GM11168 (cell line): ENCODE data around the gene CYSRT1.

Source experiments
- in situ Hi-C: fragments of 300-500 bp; cut with MboI; formaldehyde crosslinking; loops from one replicate; pipeline ENCODE4 v1.12.0; 2022; ENCODE audit warnings: low sequenced_read_pairs; ENCODE audit not compliant: unreplicated experiment

CYSRT1 gene, protein sequence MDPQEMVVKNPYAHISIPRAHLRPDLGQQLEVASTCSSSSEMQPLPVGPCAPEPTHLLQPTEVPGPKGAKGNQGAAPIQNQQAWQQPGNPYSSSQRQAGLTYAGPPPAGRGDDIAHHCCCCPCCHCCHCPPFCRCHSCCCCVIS

DNA sequence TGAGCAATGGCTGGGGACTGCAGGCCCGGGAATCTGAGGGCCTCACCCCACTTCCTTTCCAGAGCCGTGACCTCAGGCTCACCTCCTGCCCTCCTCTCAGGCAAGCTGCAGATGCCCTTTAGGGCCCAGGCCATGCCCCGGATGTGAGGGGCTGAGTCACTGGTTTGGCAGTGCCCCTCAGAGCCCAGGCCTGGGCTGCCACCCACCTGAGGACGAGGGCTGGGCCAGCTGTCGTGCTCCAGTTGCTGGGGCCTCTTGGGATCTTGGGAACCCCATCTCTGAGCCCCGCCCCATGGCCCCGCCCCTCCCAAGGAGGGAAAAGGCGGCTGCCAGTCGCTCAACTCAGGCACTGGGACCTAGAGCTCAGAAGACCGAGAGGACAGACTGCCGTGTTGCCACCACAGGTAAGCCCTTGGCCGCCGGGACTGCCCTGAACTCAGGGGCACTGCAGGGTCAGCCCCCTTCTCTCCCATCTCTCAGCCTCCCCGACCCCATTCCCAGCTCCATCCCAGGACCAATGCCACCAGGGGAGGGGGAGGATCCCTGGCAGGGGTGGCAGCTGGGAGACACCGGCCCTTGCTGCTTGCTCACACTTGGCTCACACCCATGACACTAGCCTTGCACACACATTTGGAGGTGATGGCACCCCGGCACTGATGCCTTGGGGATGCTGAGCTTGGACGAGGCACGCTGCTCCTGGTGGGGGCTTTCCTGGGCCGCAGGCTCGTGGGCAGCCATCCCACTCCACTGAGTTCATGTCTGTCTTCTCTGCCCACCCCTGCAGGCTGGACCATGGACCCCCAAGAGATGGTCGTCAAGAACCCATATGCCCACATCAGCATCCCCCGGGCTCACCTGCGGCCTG is at the start of gene CYSRT1:
Gene CYSRT1 (plus strand): TSS at position 345 of the 865 bp plus-strand sequence. CDS start 448 bp downstream, at position 793.
- in situ Hi-C loops: no loop called here

DNA sequence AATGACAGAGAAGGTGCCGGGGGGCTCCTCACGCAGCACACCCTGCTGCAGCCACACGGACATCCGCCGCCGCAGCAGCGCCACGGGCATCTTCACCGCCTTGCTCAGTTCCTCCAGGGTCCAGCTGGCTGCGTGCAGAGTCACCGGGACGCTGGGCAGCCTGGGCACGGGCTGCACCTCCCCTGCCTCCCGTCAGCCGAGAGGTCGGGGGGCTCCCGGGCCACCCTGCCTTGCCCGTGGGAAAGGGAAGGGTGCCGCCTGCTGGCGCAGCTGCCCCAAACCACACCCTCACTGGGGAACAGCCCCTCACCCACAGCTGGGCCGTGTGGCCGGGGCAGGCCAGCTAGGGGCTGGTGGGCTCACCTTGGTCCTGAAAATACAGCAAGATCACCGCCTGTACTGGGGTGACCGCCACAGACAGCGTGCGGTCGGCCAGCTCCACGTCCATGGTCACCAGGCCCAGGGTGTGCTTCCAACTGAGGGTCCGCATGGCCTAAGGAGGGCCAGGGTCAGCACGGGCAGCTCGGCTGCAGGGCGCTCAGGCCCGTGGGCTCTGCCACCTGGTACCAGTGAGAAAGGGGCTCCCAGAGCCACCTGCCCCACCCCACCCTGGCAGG is 49.5 kb upstream of the CYSRT1 start:
- in situ Hi-C loops: no loop called here

DNA sequence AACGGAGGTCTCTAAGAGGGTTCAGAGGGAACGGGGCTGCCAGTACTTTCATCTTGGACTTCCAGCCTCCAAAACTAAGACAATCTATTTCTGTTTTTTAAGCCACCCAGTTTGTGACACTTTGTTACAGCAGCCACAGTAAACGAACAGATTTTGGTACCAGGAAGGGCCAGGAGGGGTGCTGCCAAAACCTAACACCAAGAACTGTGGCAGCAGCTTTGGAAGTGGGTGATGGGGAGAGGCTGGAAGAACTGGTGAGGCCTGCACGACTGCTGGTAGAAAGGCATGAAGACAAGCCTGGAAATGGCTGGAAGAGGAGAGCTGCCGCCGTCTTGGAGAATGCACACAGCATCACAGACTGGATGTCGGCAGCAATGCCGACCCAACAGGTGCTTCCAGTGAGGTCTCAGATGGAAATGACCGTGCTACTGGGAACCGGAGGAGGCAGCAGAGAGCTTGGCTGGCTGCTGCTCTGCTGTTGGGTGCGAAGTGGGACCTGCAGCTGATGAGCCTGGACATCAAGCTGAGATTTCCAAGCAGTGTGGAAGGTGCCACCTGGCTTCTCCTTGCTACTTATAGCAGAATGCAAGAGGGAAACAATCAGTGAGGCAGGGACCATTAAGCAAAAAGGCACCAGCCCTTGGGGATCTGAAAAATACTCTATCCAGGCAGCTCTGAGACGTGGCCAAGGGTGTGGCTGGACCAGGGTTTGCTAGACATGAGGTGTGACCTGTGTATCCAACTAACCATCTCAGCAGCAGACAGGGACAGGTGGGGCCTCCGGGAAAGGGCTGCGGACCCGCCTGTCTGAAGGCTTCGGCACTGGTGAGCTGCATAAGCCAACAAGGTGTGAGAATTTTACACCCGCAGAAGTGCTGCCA is 48.4 kb upstream of the CYSRT1 start:
- in situ Hi-C loops: no loop called here

DNA sequence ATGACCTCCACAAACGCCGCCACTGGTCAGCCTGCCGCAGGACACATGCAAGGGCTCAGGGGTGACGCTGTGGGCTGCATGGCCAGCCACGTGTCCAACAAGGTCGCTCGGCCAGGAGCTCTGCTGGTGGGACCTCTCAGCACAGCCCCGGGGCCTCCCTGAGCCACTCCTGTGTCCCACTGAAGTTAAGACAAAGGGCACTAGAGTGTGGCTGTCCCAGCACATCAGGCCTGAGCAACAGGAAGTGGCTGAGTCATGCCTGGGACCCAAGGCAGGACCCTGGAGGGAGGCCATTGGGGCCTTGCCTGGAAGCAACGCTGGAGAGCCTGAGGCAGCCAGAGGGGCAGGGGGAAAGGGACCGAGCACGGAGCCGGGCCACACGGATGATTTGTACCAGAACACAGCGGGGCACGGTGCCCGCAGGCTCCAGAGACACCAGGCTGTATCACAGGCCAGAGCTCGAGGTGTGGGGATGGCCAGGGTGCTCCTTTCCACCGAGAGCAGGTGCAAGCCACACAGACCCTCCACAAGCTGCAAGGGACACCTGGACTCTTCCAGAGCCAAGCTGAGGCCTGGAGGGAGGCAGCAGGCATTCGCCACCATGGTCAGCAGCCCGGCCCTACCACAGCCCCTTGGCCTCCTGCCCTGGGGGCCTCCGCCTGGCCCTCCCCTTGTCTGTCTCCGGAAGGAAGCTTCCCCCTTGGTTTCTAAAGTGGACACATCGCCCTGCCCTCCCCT is 46.6 kb upstream of the CYSRT1 start:
- in situ Hi-C loops: no loop called here

DNA sequence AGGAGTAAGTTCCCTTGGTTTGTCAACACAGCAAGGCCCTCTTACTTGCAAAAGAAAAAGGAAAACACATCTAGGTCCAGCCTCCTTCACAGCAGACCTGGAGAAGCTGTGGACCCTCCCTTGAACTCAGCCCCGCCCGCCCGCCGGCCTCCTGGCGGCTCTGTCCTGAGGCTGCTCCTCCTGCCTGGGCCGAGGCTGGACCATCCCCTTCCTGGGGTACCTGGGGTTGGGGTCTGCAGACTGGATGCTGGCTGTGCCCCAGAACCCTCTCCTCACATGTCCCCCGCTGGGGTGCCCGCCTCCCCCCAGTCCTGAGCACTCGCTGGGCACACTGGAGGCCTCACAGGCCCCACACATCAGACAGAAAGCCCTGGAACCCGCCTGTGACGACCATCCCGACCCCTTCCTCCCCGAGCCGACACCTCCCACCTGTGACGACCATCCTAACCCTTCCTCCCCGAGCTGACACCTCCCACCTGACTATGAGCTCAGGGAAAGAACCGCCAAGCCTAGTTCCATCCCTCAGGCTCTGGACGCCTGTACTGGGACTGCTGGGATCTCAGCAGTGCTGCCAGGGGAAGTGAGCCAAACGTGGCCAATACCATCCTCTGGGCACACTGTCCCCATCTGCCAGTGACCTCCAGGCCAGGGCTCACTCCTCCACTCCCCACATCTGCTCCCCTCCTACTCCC is 45.9 kb upstream of the CYSRT1 start:
- in situ Hi-C loops: no loop called here

DNA sequence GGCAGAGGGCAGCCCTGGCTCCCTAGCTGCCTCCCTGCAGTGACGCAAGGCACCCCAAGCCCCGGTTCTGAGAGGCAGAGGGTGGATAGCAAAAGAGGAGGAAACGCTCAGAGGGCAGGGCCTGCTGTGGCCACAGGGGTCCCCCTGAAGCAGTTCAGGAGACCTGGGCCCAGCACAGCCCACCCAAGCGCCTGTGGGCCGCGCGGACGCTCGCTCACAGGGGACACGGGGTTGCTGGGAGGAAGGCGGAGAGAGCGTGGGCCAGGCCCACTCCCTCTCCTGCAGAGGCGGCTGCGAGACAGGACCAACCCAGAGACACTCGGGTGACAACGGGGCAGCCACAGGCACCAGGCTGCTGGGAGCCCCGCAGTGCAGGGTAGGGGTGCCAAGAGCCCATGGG is 45.2 kb upstream of the CYSRT1 start:
- in situ Hi-C loops: no loop called here

DNA sequence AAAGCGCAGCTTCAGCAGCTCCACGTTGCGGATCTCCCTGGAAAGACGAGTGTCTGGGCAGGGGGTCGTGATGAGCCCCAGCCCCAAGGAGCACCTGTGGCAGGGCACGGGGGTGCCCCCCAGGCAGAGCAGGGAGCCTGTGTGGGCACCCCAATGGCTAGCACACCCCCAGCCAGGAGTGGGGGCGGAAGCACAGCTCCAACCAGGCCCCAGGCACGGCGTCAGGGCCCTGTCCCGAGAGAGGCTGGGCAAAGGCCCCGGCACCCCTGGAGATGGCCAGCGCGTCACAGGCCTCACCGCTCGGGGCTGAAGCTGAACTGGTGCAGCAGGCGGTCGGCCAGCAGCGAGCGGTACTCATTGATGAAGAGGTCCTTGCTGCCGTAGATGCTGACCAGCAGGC is 44.5 kb upstream of the CYSRT1 start:
- in situ Hi-C loops: no loop called here

DNA sequence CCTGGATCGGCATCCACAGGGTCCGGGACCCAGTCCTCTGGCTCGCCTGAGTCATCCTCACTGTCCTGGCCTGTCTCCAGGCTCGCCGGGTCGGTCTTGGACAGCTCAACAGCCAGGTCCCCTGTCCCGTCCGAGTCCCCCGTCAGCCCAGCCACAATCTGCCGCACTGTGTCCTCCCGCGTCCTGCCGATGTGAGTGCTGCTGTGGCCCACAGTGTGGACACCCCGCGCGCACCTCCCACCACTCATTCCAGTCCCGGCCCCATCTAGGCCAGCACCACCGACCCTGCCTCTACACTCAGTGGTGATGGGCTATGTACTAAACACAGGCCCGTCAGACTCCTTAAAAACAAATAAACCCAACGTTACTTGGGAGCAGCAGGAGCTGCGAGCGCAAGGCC is 43.3 kb upstream of the CYSRT1 start:
- in situ Hi-C loops: no loop called here

DNA sequence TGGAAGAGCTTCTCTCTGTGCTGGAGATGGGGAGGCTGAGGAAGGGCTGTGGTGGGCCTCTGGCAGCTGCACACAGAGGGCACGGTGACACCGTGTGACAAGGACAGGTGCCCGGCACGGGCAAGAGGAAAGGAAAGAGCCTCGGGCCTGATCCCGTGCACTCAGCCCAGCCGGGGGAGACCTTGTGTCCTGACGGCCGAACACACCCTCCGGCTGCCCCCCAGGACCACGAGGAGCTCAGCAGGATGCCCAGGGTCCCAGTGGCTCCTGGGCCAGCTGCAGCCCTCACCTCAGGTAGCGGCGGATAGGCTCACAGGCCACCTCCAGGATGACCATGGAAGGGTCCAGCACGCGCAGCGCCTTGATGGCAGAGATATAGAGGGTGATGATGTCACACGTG is 42.1 kb upstream of the CYSRT1 start:
- in situ Hi-C loops: no loop called here

DNA sequence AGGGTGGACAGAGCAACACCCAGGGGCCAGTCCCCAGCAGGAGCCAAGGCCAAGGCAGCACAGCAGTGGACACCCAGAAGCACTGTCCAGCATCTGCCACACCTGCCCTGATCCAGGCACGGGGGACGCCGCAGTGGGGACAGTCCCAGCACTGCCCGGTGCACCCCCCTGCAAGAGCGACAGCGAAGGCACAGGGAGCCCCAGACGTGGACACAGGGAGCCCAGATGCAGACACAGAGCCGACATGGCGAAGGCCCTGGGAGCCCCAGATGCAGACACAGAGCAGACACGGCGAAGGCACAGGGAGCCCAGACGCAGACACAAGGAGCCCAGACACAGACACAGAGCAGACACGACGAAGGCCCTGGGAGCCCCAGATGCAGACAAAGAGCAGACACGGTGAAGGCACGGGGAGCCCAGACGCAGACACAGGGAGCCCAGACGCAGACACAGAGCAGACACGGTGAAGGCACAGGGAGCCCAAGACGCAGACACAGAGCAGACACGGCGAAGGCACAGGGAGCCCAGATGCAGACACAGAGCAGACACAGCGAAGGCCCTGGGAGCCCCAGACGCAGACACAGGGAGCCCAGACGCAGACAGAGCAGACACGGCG is 40.9 kb upstream of the CYSRT1 start:
- in situ Hi-C loops: no loop called here

DNA sequence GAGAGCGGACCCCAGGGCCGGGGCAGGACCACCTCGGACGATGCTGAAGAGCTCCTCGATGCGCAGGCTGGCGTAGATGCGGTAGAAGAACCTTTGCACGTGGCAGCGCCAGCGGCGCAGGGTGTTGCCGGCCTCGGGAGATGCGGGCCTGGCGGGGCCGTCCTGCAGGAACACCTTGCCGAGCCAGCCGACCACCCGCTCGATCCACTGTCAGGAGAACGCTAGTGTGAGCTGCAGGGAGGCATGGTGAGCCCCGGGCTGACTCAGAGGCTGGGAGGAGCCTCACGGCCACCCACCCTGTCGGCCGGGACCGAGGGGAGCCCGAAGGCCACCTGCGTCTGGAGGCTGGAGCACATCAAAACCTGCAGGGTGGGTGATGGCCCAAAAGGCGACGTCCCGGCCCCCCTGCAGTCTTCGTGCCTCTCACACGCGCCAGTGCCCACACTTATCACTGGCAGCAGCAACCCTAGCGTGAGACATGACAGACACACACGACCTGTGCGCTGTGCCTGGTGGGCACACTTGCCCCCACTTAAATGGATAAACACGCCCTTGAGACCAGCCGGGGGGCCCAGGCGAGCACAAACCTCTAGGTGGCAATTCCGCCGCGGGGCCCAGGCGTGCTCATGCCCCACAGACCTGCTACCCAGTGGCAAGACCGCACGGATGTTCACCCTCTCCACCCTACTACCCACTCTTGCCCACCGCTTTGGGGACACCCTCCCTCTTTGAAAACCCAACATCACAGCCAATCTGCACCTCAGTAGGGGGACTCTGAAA is 39.9 kb upstream of the CYSRT1 start:
- in situ Hi-C loops: no loop called here

DNA sequence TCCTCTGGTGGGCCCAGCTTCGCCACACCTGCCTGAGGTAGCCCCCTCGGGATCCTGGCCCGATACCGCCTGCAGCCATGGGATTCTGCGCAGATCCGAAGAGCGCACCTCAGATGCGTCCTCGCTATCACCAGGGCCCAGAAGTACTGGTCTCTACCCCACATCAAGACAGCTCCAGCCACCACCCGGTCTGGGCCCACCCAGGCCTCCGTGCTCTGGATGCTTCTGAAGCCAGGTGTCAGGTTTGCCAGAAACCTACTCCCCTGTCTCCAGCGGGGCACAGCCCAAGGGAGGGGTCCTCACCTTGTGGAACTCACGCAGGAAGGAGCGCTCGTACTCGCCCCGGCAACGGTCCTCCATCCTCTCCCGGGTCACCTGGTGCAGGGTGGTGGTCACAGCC is 39.1 kb upstream of the CYSRT1 start:
- in situ Hi-C loops: no loop called here

DNA sequence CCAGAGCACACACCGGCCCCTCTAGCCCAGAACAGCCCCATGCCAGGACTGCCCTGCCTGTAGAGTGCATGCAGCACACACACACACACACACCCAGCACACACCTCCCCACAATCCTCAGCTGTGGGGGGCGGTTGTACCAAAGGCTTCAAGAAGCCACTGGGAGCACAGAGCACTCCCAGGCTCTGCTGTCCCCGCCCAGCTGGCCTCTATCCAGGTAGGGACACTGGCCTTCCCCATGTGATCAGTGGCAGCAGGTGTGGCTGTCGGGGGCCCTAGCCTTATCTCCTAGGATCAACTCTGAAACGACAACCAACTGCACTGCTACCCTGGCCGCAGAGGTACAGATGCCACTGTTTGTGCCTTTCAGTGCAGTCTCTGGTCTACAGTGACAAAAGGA is 38.6 kb upstream of the CYSRT1 start:
- in situ Hi-C loops: no loop called here

DNA sequence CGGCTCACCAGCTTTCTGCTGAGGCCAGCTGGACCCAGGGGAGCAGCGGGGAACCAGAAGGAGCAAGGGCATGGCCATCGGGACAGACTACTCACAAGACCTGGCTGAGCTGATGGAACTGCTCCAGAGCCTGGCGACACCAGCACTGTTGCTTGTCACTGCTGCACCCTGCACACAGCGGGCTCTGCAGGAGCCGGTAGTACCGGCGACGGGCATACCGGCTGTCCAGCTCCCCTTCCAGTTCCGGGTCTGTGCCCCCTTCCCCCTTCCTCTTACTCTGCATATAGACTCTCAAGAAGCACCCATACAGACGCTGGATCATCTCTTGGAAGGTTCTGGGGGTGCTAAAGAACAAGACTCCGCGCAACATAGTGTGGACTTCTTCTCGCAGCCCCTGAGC is 37.6 kb upstream of the CYSRT1 start:
- in situ Hi-C loops: no loop called here

DNA sequence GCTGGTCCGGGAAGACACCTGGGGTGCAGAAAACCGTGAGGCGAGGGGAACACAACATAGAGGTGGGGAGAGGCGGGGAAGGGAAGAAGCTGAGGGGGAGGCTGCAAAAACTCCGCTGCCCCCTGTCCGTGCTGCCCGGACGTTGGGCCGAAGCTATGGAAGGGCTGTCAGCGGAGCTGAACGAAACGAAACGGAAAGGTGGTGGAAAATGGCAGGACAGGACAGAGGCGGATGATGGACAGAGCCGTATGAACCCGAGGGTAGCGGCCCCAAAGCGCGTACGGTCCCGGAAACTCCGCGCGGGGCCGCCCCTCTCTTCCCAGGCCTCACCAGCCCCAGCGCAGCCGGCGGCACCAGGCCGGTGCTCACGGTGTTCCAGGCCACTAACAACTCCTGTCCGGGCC is 36.9 kb upstream of the CYSRT1 start:
- in situ Hi-C loops: no loop called here

DNA sequence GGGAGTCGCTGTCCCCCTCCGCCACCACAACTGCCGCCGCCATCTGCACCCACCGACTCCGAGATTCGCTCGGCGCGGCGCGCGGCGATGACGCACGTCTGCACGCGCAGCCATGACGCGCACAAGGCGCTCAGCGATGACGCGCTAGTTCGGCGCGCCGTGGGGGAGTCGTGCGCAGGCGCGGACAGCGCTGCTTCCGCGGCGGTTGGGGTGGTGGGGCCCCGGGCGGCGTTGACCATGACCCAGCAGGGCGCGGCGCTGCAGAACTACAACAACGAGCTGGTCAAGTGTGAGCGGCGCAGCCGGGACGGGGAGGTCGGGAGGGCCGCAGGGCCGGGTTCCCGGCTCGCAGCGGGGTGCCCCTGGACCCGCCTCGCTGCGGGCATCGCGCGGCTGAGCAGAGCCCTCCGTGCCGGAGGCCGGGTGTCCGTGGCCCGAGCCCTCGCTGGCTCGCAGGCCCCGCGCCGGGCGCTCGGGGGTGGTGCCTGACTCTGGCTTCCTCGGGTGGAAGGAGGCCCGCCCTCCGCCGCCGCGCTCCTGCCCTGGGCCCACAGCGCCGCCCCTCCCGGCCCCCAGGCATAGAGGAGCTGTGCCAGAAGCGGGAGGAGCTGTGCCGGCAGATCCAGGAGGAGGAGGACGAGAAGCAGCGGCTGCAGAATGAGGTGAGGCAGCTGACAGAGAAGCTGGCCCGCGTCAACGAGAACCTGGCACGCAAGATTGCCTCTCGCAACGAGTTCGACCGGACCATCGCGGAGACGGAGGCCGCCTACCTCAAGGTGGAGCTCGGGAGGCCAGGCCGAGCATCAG is 36.3 kb upstream of the CYSRT1 start, which contains the start of the genes ANAPC2 and SSNA1:
Gene ANAPC2 (minus strand): TSS at position 71 of the 807 bp plus-strand sequence. CDS start 28 bp downstream, at position 43.
Gene SSNA1 (plus strand): TSS at position 187 of the 807 bp plus-strand sequence. CDS start 51 bp downstream, at position 238.
- in situ Hi-C loops: no loop called here
